ENCODE measurements around the gene PROZ. TPM values are rescaled to one million over a fixed set of nuclear protein-coding genes. Genes with fewer than 3 reads are reported as not detected.
A peak's percentile ranks its signal among the peaks of the same experiment; 100 is the strongest.

The PROZ gene
- total and polyA plus RNA-seq, 7 donors, result not detected

- peaks cover 12 to 85% of the 10 kb centered on the region in 2 donors for H3K36me3 ChIP-seq (ENCODE audit: insufficient read depth in 1 of 2, low read depth in 1 of 2)
- H3K27ac ChIP-seq, result peak overlapping the region; percentile 17
- H3K9me3 ChIP-seq, result no peaks in the 10 kb centered on the region
- ATAC-seq, result peak in 3 of 4 donors; percentile 63 to 70 (median 69)
- no peaks in the 10 kb centered on the region for H3K27me3 ChIP-seq (ENCODE audit: insufficient read depth in 3 of 3, low read length in 2 of 3)
- H3K4me3 ChIP-seq, result no peak overlapping the region
- no peaks in the 10 kb centered on the region for H3K4me1 ChIP-seq
- no peak for TF ChIP-seq CTCF (IDR thresholded peaks at IDR 0.05)
- DNase-seq, result no peak
- intact Hi-C loops (cut with DNase I), result no loop called here
- WGBS, 3 donors, result 45 to 59% (median 52%) methylated on average over 9 of the region's 9 CpGs
Measured at GRCh38 chr13:113196970-113197737, 38.7 kb downstream of the PROZ start.

GRCh38 chr13:113201815-113202214 is 43.4 kb downstream of the PROZ start:
- H3K4me1 ChIP-seq, result peaks cover 27% of the 10 kb centered on the region
- H3K27me3 ChIP-seq (ENCODE audit: insufficient read depth in 3 of 3, low read length in 2 of 3), result no peaks in the 10 kb centered on the region
- DNase-seq, result no peak
- ATAC-seq, result no peak
- no peak for TF ChIP-seq CTCF (IDR thresholded peaks at IDR 0.05)
- H3K27ac ChIP-seq, result no peak overlapping the region
- 90 to 96% (median 91%) methylated on average over 2 of the region's 2 CpGs for WGBS, 3 donors
- H3K4me3 ChIP-seq, result no peak overlapping the region
- H3K9me3 ChIP-seq, result no peaks in the 10 kb centered on the region
- intact Hi-C loops (cut with DNase I), result loop anchor here in 1 of 2 donors (10.0 kb wide), 1 partner anchor 167 kb away; no protein-coding TSS in a partner anchor
- peaks cover 9 to 47% of the 10 kb centered on the region in 2 donors for H3K36me3 ChIP-seq (ENCODE audit: insufficient read depth in 1 of 2, low read depth in 1 of 2)

- 73 to 87% (median 77%) methylated on average over 4 of the region's 4 CpGs for WGBS, 3 donors
- Histone ChIP-seq H3K27ac (no peak overlapping the region), H3K9me3 (no peaks in the 10 kb centered on the region), H3K4me3 (no peak overlapping the region), H3K4me1 (peaks cover 37% of the 10 kb centered on the region), H3K36me3 (ENCODE audit: insufficient read depth in 1 of 2, low read depth in 1 of 2) (peaks cover 3 to 36% of the 10 kb centered on the region in 2 donors), H3K27me3 (ENCODE audit: insufficient read depth in 3 of 3, low read length in 2 of 3) (no peaks in the 10 kb centered on the region)
- DNase-seq (no peak), ATAC-seq (no peak)
- TF ChIP-seq CTCF (IDR thresholded peaks at IDR 0.05), result no peak
- intact Hi-C loops (cut with DNase I), result loop anchor here in 1 of 2 donors (10.0 kb wide), 1 partner anchor 168 kb away; no protein-coding TSS in a partner anchor
Measured at GRCh38 chr13:113202912-113203311, 44.5 kb downstream of the PROZ start.

- DNase-seq (no peak), ATAC-seq (no peak)
- Histone ChIP-seq H3K27me3 (ENCODE audit: insufficient read depth in 3 of 3, low read length in 2 of 3) (no peaks in the 10 kb centered on the region), H3K27ac (no peak overlapping the region), H3K4me1 (peaks cover 37% of the 10 kb centered on the region), H3K4me3 (no peak overlapping the region), H3K9me3 (no peaks in the 10 kb centered on the region), H3K36me3 (ENCODE audit: insufficient read depth in 1 of 2, low read depth in 1 of 2) (peaks cover 3 to 28% of the 10 kb centered on the region in 2 donors)
- intact Hi-C loops (cut with DNase I), result loop anchor here in 1 of 2 donors (10.0 kb wide), 1 partner anchor 169 kb away; no protein-coding TSS in a partner anchor
- TF ChIP-seq CTCF (IDR thresholded peaks at IDR 0.05), result no peak
- WGBS, 3 donors, result 90 to 96% (median 94%) methylated on average over 12 of the region's 12 CpGs
Measured at GRCh38 chr13:113203507-113204377, 45.3 kb downstream of the PROZ start.

Measured in psoas muscle (tissue), 8 donors.